Measurements from ENCODE around the gene TMED3. TPM values are rescaled to one million over a fixed set of nuclear protein-coding genes. Genes with fewer than 3 reads are reported as not detected.

Gene TMED3
- total RNA-seq, 1 experiment from 2014 or later: 137 TPM

- ATAC-seq: no peak
- no TSS peak for BruUV-seq (replicated peaks)
Observed at GRCh38 chr15:79294075-79294474, 16.8 kb upstream of the TMED3 start.

GRCh38 chr15:79296583-79296982 is 14.3 kb upstream of the TMED3 start:
- peaks cover 62% of the 10 kb centered on the region for H3K27me3 ChIP-seq (ENCODE audit: control insufficient read depth, insufficient read depth, low read length)
- no peak for ATAC-seq
- no peak overlapping the region for H3K27ac ChIP-seq (ENCODE audit: low read length)
- no peak overlapping the region for H3K4me3 ChIP-seq (ENCODE audit: low read depth in 2 of 2, low read length in 2 of 2)
- BruUV-seq (replicated peaks): no TSS peak
- ChIA-PET POLR2A (no interaction called here), CTCF (no interaction called here)
- H3K36me3 ChIP-seq (ENCODE audit: control insufficient read depth, insufficient read depth, low read length): no peaks in the 10 kb centered on the region
- H3K9me3 ChIP-seq (ENCODE audit: control insufficient read depth, insufficient read depth, low read depth, low read length): no peaks in the 10 kb centered on the region
- TF ChIP-seq CTCF (IDR thresholded peaks at IDR 0.05) (peak; percentile 49), SIN3A (IDR thresholded peaks at IDR 0.05; ENCODE audit: borderline replicate concordance, insufficient read depth, low read depth, low read length) (no peak), TCF7L2 (IDR thresholded peaks at IDR 0.05; ENCODE audit: low read depth, low read length) (no peak), REST (IDR thresholded peaks at IDR 0.05; ENCODE audit: insufficient read depth in 1 of 2, low read depth in 2 of 2, low read length in 1 of 2) (no peak), POLR2AphosphoS5 (IDR thresholded peaks at IDR 0.05; ENCODE audit: low read depth, low read length) (no peak)
- intact Hi-C loops (cut with micrococcal nuclease; ENCODE audit: unreplicated experiment): no loop called here
- in situ Hi-C loops (cut with HindIII; ENCODE audit: low pct_unique_long_range_greater_than_20kb, low sequenced_read_pairs): no loop called here
- no peaks in the 10 kb centered on the region for H3K4me1 ChIP-seq (ENCODE audit: control insufficient read depth, insufficient read depth, low read length)
- DNase-seq (ENCODE audit: low read depth, low spot score): no peak

More at GRCh38 chr15:79294075-79294474, 16.8 kb upstream of the TMED3 start:
- intact Hi-C loops (cut with micrococcal nuclease; ENCODE audit: unreplicated experiment): no loop called here
- in situ Hi-C loops (cut with HindIII; ENCODE audit: low pct_unique_long_range_greater_than_20kb, low sequenced_read_pairs): no loop called here
- TF ChIP-seq REST (IDR thresholded peaks at IDR 0.05; ENCODE audit: insufficient read depth in 1 of 2, low read depth in 2 of 2, low read length in 1 of 2): peak in 1 of 2 experiments; percentile 45; a peak in 1 of 4 replicates
- TF ChIP-seq CTCF (IDR thresholded peaks at IDR 0.05): no peak
- H3K27me3 ChIP-seq (ENCODE audit: control insufficient read depth, insufficient read depth, low read length): peaks cover 47% of the 10 kb centered on the region
- no peaks in the 10 kb centered on the region for H3K4me1 ChIP-seq (ENCODE audit: control insufficient read depth, insufficient read depth, low read length)
- H3K27ac ChIP-seq (ENCODE audit: low read length): no peak overlapping the region
- H3K4me3 ChIP-seq (ENCODE audit: low read depth in 2 of 2, low read length in 2 of 2): no peak overlapping the region
- no peak for DNase-seq (ENCODE audit: low read depth, low spot score)
- CTCF ChIA-PET: no interaction called here
- POLR2A ChIA-PET: no interaction called here
- no peaks in the 10 kb centered on the region for H3K9me3 ChIP-seq (ENCODE audit: control insufficient read depth, insufficient read depth, low read depth, low read length)
- H3K36me3 ChIP-seq (ENCODE audit: control insufficient read depth, insufficient read depth, low read length): no peaks in the 10 kb centered on the region
